Measurements from ENCODE around the gene GMDS. TPM values are rescaled to one million over a fixed set of nuclear protein-coding genes. Genes with fewer than 3 reads are reported as not detected.

GMDS gene
- total RNA-seq, 1 experiment from 2014 or later = 35.0 TPM

- CTCF ChIA-PET = no interaction called here
- ATAC-seq (peak; percentile 72), DNase-seq (ENCODE audit: low spot score) (no peak)
- Mint-ChIP-seq H3K27me3 (ENCODE audit: low read depth) (no peaks in the 10 kb centered on the region), H3K4me1 (peaks cover 66% of the 10 kb centered on the region), H3K9me3 (no peaks in the 10 kb centered on the region), H3K27ac (peak overlapping the region; percentile 84; the same call in 1 of the 2 replicates), H3K4me3 (no peak overlapping the region; the same call in 1 of the 2 replicates), H3K36me3 (no peaks in the 10 kb centered on the region)
- POLR2A ChIA-PET = no interaction called here
- no peak for TF ChIP-seq STAT6 (CRISPR knock-in tag; conservative IDR thresholded peaks at IDR 0.05; ENCODE audit: low read depth)
- no peak for TF ChIP-seq NR3C1 (CRISPR knock-in tag; conservative IDR thresholded peaks at IDR 0.05; ENCODE audit: low read depth)
- no peak for TF ChIP-seq ARID4B (CRISPR knock-in tag; IDR thresholded peaks at IDR 0.05; ENCODE audit: borderline replicate concordance)
- no peak for TF ChIP-seq TEAD1 (CRISPR knock-in tag; IDR thresholded peaks at IDR 0.05)
- TF ChIP-seq ZBTB21 (CRISPR knock-in tag; IDR thresholded peaks at IDR 0.05; ENCODE audit: borderline replicate concordance) = no peak
- TF ChIP-seq ZNF425 (CRISPR knock-in tag; conservative IDR thresholded peaks at IDR 0.05) = no peak
- no peak for TF ChIP-seq ZSCAN18 (CRISPR knock-in tag; IDR thresholded peaks at IDR 0.05)
- no peak for TF ChIP-seq USF2 (CRISPR knock-in tag; IDR thresholded peaks at IDR 0.05)
- no peak for TF ChIP-seq ZNF416 (CRISPR knock-in tag; IDR thresholded peaks at IDR 0.05)
These were observed 410.5 kb downstream of the GMDS start for GRCh38 chr6:1834646-1835516.

- ChIA-PET POLR2A (no interaction called here), CTCF (no interaction called here)
- no peak for ATAC-seq
- Mint-ChIP-seq H3K4me1 (peaks cover 60% of the 10 kb centered on the region), H3K4me3 (no peak overlapping the region), H3K27ac (no peak overlapping the region), H3K36me3 (no peaks in the 10 kb centered on the region), H3K9me3 (no peaks in the 10 kb centered on the region), H3K27me3 (ENCODE audit: low read depth) (no peaks in the 10 kb centered on the region)
- TF ChIP-seq GABPB1 (CRISPR knock-in tag; IDR thresholded peaks at IDR 0.05) (no peak), ERG (CRISPR knock-in tag; IDR thresholded peaks at IDR 0.05) (no peak), ATF2 (CRISPR knock-in tag; IDR thresholded peaks at IDR 0.05; ENCODE audit: borderline replicate concordance, low read depth) (no peak), CREB1 (CRISPR knock-in tag; IDR thresholded peaks at IDR 0.05) (no peak)
- no peak for DNase-seq (ENCODE audit: low spot score)
These were observed 411.2 kb downstream of the GMDS start for GRCh38 chr6:1834207-1834606.

All from WTC11 (cell line).